WTC11 (cell line): Measurements from ENCODE around the gene UBE2M. TPM values are rescaled to one million over a fixed set of nuclear protein-coding genes. Genes with fewer than 3 reads are reported as not detected.

ENCODE experiments used
- ATAC-seq: fragments of 200-7000 bp; cut with Tn5 transposase; 2 replicates; pipeline ENCODE4 v1.10.0; 2021; ENCODE audit warnings: mild to moderate bottlenecking, moderate library complexity
- CTCF ChIA-PET: fragments of 300-600 bp; sonication (Branson Sonifier 250); formaldehyde crosslinking; loops from one replicate; lab custom pipeline; 2021; ENCODE audit warnings: antibody characterized with exemption; lab: Charles Lee
- POLR2A ChIA-PET: fragments of 350-600 bp; sonication (Branson Sonifier 250); formaldehyde crosslinking; loops from one replicate; lab custom pipeline; 2021; ENCODE audit warnings: antibody characterized with exemption; lab: Charles Lee
- DNase-seq: peaks from one replicate; pipeline ENCODE4 v3.0.0; 2021; ENCODE audit warnings: low spot score
- H3K27ac Mint-ChIP-seq: 2 replicates; pipeline ENCODE4 v1.8.0; 2021; ENCODE audit warnings: mixed read lengths
- H3K27me3 Mint-ChIP-seq: 2 replicates; pipeline ENCODE4 v1.8.0; 2021; ENCODE audit warnings: low read depth, mild to moderate bottlenecking, moderate library complexity, mixed read lengths
- H3K36me3 Mint-ChIP-seq: 2 replicates; pipeline ENCODE4 v1.8.0; 2021; ENCODE audit warnings: mixed read lengths
- H3K4me1 Mint-ChIP-seq: 2 replicates; pipeline ENCODE4 v1.8.0; 2022; ENCODE audit warnings: mixed read lengths
- H3K4me3 Mint-ChIP-seq: 2 replicates; pipeline ENCODE4 v1.8.0; 2021; ENCODE audit warnings: mild to moderate bottlenecking, moderate library complexity, mixed read lengths
- H3K9me3 Mint-ChIP-seq: 2 replicates; pipeline ENCODE4 v1.8.0; 2021; ENCODE audit warnings: mixed read lengths
- AR ChIP-seq: fragments of 250-450 bp; sonication (Bioruptor Pico); IDR thresholded peaks from 2 replicates; pipeline ENCODE4 v1.9.0; 2021; ENCODE audit warnings: mild to moderate bottlenecking
- ARID4B ChIP-seq: sonication (generic); formaldehyde crosslinking; IDR thresholded peaks from 2 replicates; pipeline ENCODE4 v1.8.0; 2023; ENCODE audit warnings: missing genetic modification reagents, mild to moderate bottlenecking, borderline replicate concordance
- ATF2 ChIP-seq: sonication (generic); formaldehyde crosslinking; IDR thresholded peaks from 2 replicates; pipeline ENCODE4 v1.8.1; 2022; ENCODE audit warnings: low read depth, missing genetic modification reagents, borderline replicate concordance
- CREB1 ChIP-seq: sonication (generic); formaldehyde crosslinking; IDR thresholded peaks from 2 replicates; pipeline ENCODE4 v1.8.0; 2023; ENCODE audit warnings: mild to moderate bottlenecking, missing genetic modification reagents
- E2F1 ChIP-seq: sonication (generic); formaldehyde crosslinking; IDR thresholded peaks from 2 replicates; pipeline ENCODE4 v1.8.0; 2022; ENCODE audit warnings: mild to moderate bottlenecking, missing genetic modification reagents
- JUN ChIP-seq: sonication (generic); formaldehyde crosslinking; IDR thresholded peaks from 2 replicates; pipeline ENCODE4 v1.8.0; 2023; ENCODE audit warnings: mild to moderate bottlenecking, missing genetic modification reagents
- PRRX2 ChIP-seq: fragments of 250-450 bp; sonication (Bioruptor Pico); IDR thresholded peaks from 2 replicates; pipeline ENCODE4 v1.8.0; 2021; ENCODE audit warnings: mild to moderate bottlenecking
- RELA ChIP-seq: sonication (generic); formaldehyde crosslinking; IDR thresholded peaks from 2 replicates; pipeline ENCODE4 v1.8.1; 2022; ENCODE audit warnings: missing genetic modification reagents, mild to moderate bottlenecking, borderline replicate concordance
- USF2 ChIP-seq: sonication (generic); formaldehyde crosslinking; IDR thresholded peaks from 2 replicates; pipeline ENCODE4 v1.8.1; 2023; ENCODE audit warnings: mild to moderate bottlenecking, missing genetic modification reagents, moderate library complexity
- ZNF396 ChIP-seq: fragments of 250-450 bp; sonication (Bioruptor Pico); IDR thresholded peaks from 2 replicates; pipeline ENCODE4 v1.8.0; 2021; ENCODE audit warnings: mild to moderate bottlenecking, moderate library complexity, borderline replicate concordance
- ZNF416 ChIP-seq: fragments of 250-450 bp; sonication (Bioruptor Pico); IDR thresholded peaks from 2 replicates; pipeline ENCODE4 v1.9.0; 2021; ENCODE audit warnings: mild to moderate bottlenecking, inconsistent platforms
- ZNF671 ChIP-seq: fragments of 250-450 bp; sonication (Bioruptor Pico); IDR thresholded peaks from 2 replicates; pipeline ENCODE4 v1.8.0; 2021; ENCODE audit warnings: mild to moderate bottlenecking
- total RNA-seq: library from RNA; stranded (reverse); gene quantifications from 3 replicates; pipeline ENCODE4 v1.2.3, GENCODE V29; 2021

UBE2M gene
- total RNA-seq, 1 experiment from 2014 or later = 105 TPM

- Mint-ChIP-seq H3K4me1 (peaks cover 33% of the 10 kb centered on the region), H3K9me3 (no peaks in the 10 kb centered on the region), H3K4me3 (peak overlapping the region; percentile 91), H3K36me3 (peaks cover 54% of the 10 kb centered on the region)
- DNase-seq = no peak
- TF ChIP-seq ZNF671 (CRISPR knock-in tag) (peak; percentile 80), USF2 (no peak), JUN (CRISPR knock-in tag) (0 out of 2 replicates have a peak, but pooled peaks have one; percentile 19), CREB1 (CRISPR knock-in tag) (0 out of 2 replicates have a peak, but pooled peaks have one; percentile 24), ATF2 (CRISPR knock-in tag) (no peak)
- TF ChIP-seq, all 79 proteins: peak for 3
- CTCF ChIA-PET = interaction anchor here (2.4 to 3.4 kb wide), 3 partner anchors 28 to 40 kb away, joined by 10 to 38 read pairs (median 28); partner anchors contain the start of gene ZBTB45
- POLR2A ChIA-PET = interaction anchor here (0.6 to 3.8 kb wide), 6 partner anchors 8 to 55 kb away, joined by 3 to 34 read pairs (median 4); partner anchors contain the start of genes TRIM28 and ZBTB45
- no peak for ATAC-seq
- Mint-ChIP-seq H3K27ac (peak overlapping the region; percentile 88), H3K27me3 (peaks cover 2% of the 10 kb centered on the region; the same call in 1 of the 2 replicates)
Measured at GRCh38 chr19:58553799-58554493, 4.5 kb downstream of the UBE2M start.

- peaks cover 30% of the 10 kb centered on the region for H3K4me1 Mint-ChIP-seq
- no peaks in the 10 kb centered on the region for H3K9me3 Mint-ChIP-seq
- H3K27ac Mint-ChIP-seq = no peak overlapping the region
- DNase-seq (no peak), ATAC-seq (no peak)
- ChIA-PET CTCF (interaction anchor here (2.9 to 3.4 kb wide), 2 partner anchors 33 to 39 kb away, joined by 28 to 38 read pairs; partner anchors contain the start of gene ZBTB45), POLR2A (interaction anchor here (3.2 to 3.8 kb wide), 2 partner anchors 8 to 33 kb away, joined by 30 to 34 read pairs; partner anchors contain the start of genes TRIM28 and ZBTB45)
- peaks cover 66% of the 10 kb centered on the region for H3K36me3 Mint-ChIP-seq
- H3K27me3 Mint-ChIP-seq = no peaks in the 10 kb centered on the region; the same call in 1 of the 2 replicates
- TF ChIP-seq ZNF671 (CRISPR knock-in tag) (no peak), JUN (CRISPR knock-in tag) (no peak), E2F1 (no peak), CREB1 (CRISPR knock-in tag) (no peak)
- no peak overlapping the region for H3K4me3 Mint-ChIP-seq
Measured at GRCh38 chr19:58552655-58553054, 5.8 kb downstream of the UBE2M start.

DNA sequence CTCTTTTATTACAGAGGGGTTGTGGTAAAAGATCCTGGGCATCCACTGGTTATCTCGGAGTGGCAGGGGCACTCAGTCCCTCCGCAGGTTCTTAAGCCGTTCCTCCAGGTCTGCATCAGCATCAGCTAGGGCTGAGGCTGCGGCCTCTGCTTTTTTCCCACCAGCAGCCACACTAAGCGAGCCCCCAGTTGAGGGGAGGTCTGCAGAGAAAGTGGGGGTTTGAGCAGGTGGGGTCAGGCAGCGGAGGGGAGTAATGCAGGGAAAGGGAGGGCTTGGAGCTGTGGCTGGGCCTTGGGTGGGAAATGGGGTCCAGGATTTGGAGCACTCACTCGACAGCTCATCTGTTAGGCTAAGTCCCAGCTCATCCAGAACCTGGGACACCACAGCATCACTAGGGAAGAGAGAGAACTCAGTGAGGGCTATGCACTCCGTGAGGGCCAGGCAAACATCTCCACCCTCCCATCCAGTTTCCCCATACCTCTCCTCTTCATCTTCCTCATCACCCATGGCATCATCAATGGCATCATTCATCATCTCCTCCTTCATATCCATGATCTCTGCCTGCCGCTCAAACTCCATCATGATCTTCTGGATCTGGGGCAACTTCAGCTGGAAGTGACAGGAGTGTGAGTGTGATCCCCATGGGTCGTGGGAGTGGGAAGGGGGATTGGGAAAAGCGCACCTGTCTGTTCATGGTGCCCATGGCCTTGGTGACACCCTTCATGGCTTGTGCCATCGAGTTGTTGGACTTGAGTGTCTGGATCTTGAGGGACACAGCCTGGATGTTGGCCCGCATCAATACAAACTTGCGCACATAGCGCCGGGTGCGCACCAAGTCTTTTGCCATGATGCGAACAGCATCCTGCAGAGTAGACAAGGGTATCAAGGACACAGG is 6.6 kb downstream of the UBE2M start:
- Mint-ChIP-seq H3K4me3 (no peak overlapping the region), H3K9me3 (no peaks in the 10 kb centered on the region), H3K36me3 (peaks cover 70% of the 10 kb centered on the region), H3K27me3 (no peaks in the 10 kb centered on the region; the same call in 1 of the 2 replicates), H3K27ac (no peak overlapping the region), H3K4me1 (peaks cover 23% of the 10 kb centered on the region)
- ATAC-seq (no peak), DNase-seq (no peak)
- POLR2A ChIA-PET = interaction anchor here (1.4 to 3.8 kb wide), 2 partner anchors 7 to 11 kb away, joined by 4 to 30 read pairs; partner anchors contain the start of gene TRIM28
- CTCF ChIA-PET = interaction anchor here (1.4 kb wide), 1 partner anchor 32 kb away, joined by 9 read pairs; the partner anchor contains the start of gene ZBTB45
- TF ChIP-seq AR (0 out of 2 replicates have a peak, but pooled peaks have one; percentile 46), RELA (CRISPR knock-in tag) (no peak), ZNF396 (CRISPR knock-in tag) (no peak), ZNF416 (CRISPR knock-in tag) (no peak), ARID4B (CRISPR knock-in tag) (no peak), PRRX2 (0 out of 2 replicates have a peak, but pooled peaks have one; percentile 34)
